Mucosa of rectum (tissue), 2 donors: Measurements from ENCODE around the gene OR14C36.

ENCODE experiments used
- H3K27ac ChIP-seq, 2 donors: one replicate each; pipeline ENCODE4 v1.7.0; 2013; ENCODE audit warnings: inconsistent platforms in 2 of 2, low read depth in 2 of 2, low read length in 2 of 2
- H3K27me3 ChIP-seq, 2 donors: one replicate each; pipeline ENCODE4 v1.7.0; 2013; ENCODE audit warnings: low read length in 2 of 2; ENCODE audit not compliant: control insufficient read depth in 2 of 2, insufficient read depth in 2 of 2
- H3K36me3 ChIP-seq, 2 donors: one replicate each; pipeline ENCODE4 v1.7.0; 2013; ENCODE audit warnings: low read length in 2 of 2; ENCODE audit not compliant: control insufficient read depth in 2 of 2, insufficient read depth in 2 of 2
- H3K4me1 ChIP-seq, 2 donors: one replicate each; pipeline ENCODE4 v1.7.0; 2013; ENCODE audit warnings: low read length in 2 of 2, mild to moderate bottlenecking in 1 of 2; ENCODE audit not compliant: control insufficient read depth in 2 of 2, insufficient read depth in 2 of 2
- H3K4me3 ChIP-seq, 2 donors: one replicate each; pipeline ENCODE4 v1.7.0; 2013; ENCODE audit warnings: low read length in 2 of 2
- H3K9ac ChIP-seq, 2 donors: one replicate each; pipeline ENCODE4 v1.7.0; 2013; ENCODE audit warnings: low read length in 2 of 2, low read depth in 1 of 2, mild to moderate bottlenecking in 1 of 2
- H3K9me3 ChIP-seq, 2 donors: one replicate each; pipeline ENCODE4 v1.7.0; 2013; ENCODE audit warnings: low read length in 2 of 2; ENCODE audit not compliant: control insufficient read depth in 2 of 2
- donor health status: healthy.
- donor health status: Normal muscosa, but diverticular disease.

Gene OR14C36

DNA sequence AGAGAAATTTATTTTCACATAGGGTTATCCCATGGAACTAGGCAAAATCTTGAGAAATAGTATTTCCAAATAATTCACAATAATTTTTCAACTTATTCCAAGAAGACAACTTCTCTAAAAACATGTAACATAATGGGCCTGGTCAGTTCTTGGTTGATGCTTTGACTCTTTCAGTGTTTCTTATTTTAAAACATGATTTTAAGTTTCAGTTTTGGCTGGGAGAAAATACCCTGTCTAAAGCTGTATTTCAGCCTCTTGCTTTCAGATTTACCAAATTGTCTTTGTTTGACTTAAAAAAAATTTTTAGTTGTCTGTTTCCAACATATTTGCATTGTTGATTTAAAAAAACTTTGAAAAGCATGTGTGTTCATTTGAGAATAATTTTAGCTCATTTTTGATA is 18.0 kb downstream of the OR14C36 start:
- no peaks in the 10 kb centered on the region for H3K4me1 ChIP-seq
- no peak overlapping the region for H3K4me3 ChIP-seq
- H3K36me3 ChIP-seq: no peaks in the 10 kb centered on the region
- no peak overlapping the region for H3K9ac ChIP-seq
- no peaks in the 10 kb centered on the region for H3K9me3 ChIP-seq
- no peaks in the 10 kb centered on the region for H3K27me3 ChIP-seq
- H3K27ac ChIP-seq: no peak overlapping the region

- no peak overlapping the region for H3K9ac ChIP-seq
- no peaks in the 10 kb centered on the region for H3K4me1 ChIP-seq
- H3K4me3 ChIP-seq: no peak overlapping the region
- peaks cover 0 to 4% of the 10 kb centered on the region in 2 donors for H3K9me3 ChIP-seq
- H3K27ac ChIP-seq: no peak overlapping the region
- no peaks in the 10 kb centered on the region for H3K27me3 ChIP-seq
- H3K36me3 ChIP-seq: no peaks in the 10 kb centered on the region
These were observed 23.8 kb downstream of the OR14C36 start for GRCh38 chr1:248372394-248372793.

DNA sequence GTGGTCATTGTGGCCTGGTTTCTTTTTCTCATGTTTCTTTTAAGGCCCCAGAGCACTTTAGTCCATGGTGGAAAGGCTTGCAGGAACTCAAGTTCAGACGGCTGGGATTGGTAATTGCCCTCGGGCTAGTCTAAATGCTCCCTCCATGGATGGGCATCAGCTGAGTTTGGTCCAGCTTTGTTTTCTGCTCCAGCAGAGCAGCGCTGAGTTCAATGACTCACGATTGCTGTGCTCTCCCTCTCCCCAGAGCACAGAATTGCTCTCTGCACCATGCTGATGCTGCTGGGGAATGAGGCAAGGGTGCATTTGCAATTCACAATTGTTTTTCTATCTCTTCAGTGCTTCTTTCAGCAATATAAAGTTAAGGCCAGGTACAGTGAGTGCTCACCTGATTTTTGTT is 25.2 kb downstream of the OR14C36 start:
- Histone ChIP-seq H3K4me1 (no peaks in the 10 kb centered on the region), H3K9me3 (peaks cover 0 to 4% of the 10 kb centered on the region in 2 donors), H3K27me3 (no peaks in the 10 kb centered on the region), H3K27ac (no peak overlapping the region), H3K36me3 (no peaks in the 10 kb centered on the region), H3K4me3 (no peak overlapping the region), H3K9ac (no peak overlapping the region)

- Histone ChIP-seq H3K27me3 (no peaks in the 10 kb centered on the region), H3K9ac (no peak within 1 kb of the TSS), H3K4me3 (no peak within 1 kb of the TSS)
These were observed 26.9 kb downstream of the OR14C36 start, which contains the start of gene OR2T6 for GRCh38 chr1:248375446-248375845. Gene OR2T6 (plus strand): TSS chr1:248375746. CDS start chr1:248387609, 11,863 bp downstream.

DNA sequence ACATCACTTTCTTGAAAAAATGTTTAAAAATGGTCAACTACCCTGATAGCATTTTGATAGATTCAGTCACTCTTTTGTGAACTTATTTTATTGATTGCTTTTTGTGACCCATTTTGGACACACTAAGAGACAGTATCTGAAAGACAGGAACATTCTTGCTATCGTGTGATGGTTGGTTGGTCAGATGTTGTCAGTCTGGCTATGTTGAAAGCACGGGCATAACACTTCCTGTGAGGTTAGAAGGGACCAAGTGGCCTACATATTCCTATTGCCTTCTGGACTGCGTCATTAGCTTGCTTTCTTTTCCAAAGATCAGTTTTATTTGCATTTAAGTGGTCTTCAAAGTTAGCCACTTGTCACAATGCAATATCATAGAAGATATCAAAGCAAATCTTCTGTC is 28.3 kb downstream of the OR14C36 start:
- Histone ChIP-seq H3K27ac (no peak overlapping the region), H3K9ac (no peak overlapping the region), H3K9me3 (peaks cover 0 to 4% of the 10 kb centered on the region in 2 donors), H3K4me1 (no peaks in the 10 kb centered on the region), H3K36me3 (no peaks in the 10 kb centered on the region), H3K4me3 (no peak overlapping the region), H3K27me3 (no peaks in the 10 kb centered on the region)

More at GRCh38 chr1:248375446-248375845, 26.9 kb downstream of the OR14C36 start, which contains the start of gene OR2T6:
- Histone ChIP-seq H3K4me1 (no peaks in the 10 kb centered on the region), H3K36me3 (no peaks in the 10 kb centered on the region), H3K27ac (no peak within 1 kb of the TSS), H3K9me3 (peaks cover 0 to 4% of the 10 kb centered on the region in 2 donors)

DNA sequence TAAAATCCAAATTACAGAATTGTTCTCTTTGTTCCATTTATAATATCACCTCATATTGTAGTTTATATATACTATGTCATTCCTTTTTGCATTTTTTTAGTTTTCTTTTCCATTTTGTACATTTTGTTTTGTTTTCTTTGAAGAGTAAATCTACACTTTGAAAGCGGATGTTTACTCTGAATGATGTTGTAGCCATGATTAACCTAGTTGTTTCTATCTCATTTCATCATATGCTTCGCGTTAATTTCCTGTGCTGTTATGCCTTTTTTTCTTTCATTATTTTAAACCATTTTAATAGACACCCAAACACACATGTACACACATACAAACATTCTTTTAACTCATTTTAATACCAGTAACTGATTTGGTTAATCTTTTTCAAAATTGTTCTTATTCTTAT is 32.3 kb downstream of the OR14C36 start:
- no peak overlapping the region for H3K4me3 ChIP-seq
- H3K9me3 ChIP-seq: peaks cover 0 to 4% of the 10 kb centered on the region in 2 donors
- H3K9ac ChIP-seq: no peak overlapping the region
- no peaks in the 10 kb centered on the region for H3K4me1 ChIP-seq
- H3K27ac ChIP-seq: no peak overlapping the region
- H3K27me3 ChIP-seq: no peaks in the 10 kb centered on the region
- no peaks in the 10 kb centered on the region for H3K36me3 ChIP-seq

- no peak overlapping the region for H3K4me3 ChIP-seq
- no peak overlapping the region for H3K9ac ChIP-seq
- H3K36me3 ChIP-seq: no peaks in the 10 kb centered on the region
- no peaks in the 10 kb centered on the region for H3K27me3 ChIP-seq
- H3K9me3 ChIP-seq: peaks cover 0 to 3% of the 10 kb centered on the region in 2 donors
- H3K4me1 ChIP-seq: no peaks in the 10 kb centered on the region
- H3K27ac ChIP-seq: no peak overlapping the region
These were observed 39.9 kb downstream of the OR14C36 start for GRCh38 chr1:248388426-248388825.

GRCh38 chr1:248393050-248393449 is 44.5 kb downstream of the OR14C36 start:
- Histone ChIP-seq H3K4me1 (no peaks in the 10 kb centered on the region), H3K36me3 (no peaks in the 10 kb centered on the region), H3K9ac (no peak overlapping the region), H3K27me3 (no peaks in the 10 kb centered on the region), H3K27ac (no peak overlapping the region), H3K4me3 (no peak overlapping the region), H3K9me3 (peaks cover 0 to 3% of the 10 kb centered on the region in 2 donors)
